Measurements from ENCODE around the gene SPRYD7.

Gene SPRYD7, protein sequence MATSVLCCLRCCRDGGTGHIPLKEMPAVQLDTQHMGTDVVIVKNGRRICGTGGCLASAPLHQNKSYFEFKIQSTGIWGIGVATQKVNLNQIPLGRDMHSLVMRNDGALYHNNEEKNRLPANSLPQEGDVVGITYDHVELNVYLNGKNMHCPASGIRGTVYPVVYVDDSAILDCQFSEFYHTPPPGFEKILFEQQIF
- 2.0 to 9.6 (median 6.9) reads per million in 9 experiments for total RNA-seq

- peak; percentile 89 for ATAC-seq (replicated peaks)
- Mint-ChIP-seq H3K27me3 (no peaks in the 10 kb centered on the region), H3K9me3 (no peaks in the 10 kb centered on the region), H3K36me3 (ENCODE audit: insufficient read depth) (peaks cover 13% of the 10 kb centered on the region), H3K4me1 (ENCODE audit: low read depth in 2 of 2) (peaks cover 10 to 21% of the 10 kb centered on the region in 2 donors), H3K4me3 (peak within 1 kb of the TSS; percentile 94 to 98), H3K27ac (peak within 1 kb of the TSS; percentile 85 to 88)
- peak; percentile 94 to 95 (median 95) for DNase-seq
Measured at GRCh38 chr13:49936075-49936967, at the start of gene SPRYD7. Gene SPRYD7, minus strand, starts transcription at chr13:49936340. Its CDS starts 105 bp downstream, at chr13:49936235.

GRCh38 chr13:49985129-49985528 is 49.0 kb upstream of the SPRYD7 start:
- Mint-ChIP-seq H3K36me3 (ENCODE audit: insufficient read depth) (no peaks in the 10 kb centered on the region), H3K9me3 (no peaks in the 10 kb centered on the region), H3K27me3 (no peaks in the 10 kb centered on the region), H3K4me1 (ENCODE audit: low read depth in 2 of 2) (no peaks in the 10 kb centered on the region), H3K27ac (no peak overlapping the region), H3K4me3 (no peak overlapping the region)
- ATAC-seq (replicated peaks) (no peak), DNase-seq (no peak)

GRCh38 chr13:49980266-49980665 is 44.1 kb upstream of the SPRYD7 start:
- Mint-ChIP-seq H3K4me1 (ENCODE audit: low read depth in 2 of 2) (no peaks in the 10 kb centered on the region), H3K4me3 (no peak overlapping the region), H3K27ac (no peak overlapping the region), H3K27me3 (no peaks in the 10 kb centered on the region), H3K9me3 (no peaks in the 10 kb centered on the region), H3K36me3 (ENCODE audit: insufficient read depth) (no peaks in the 10 kb centered on the region)
- ATAC-seq (replicated peaks): no peak
- no peak for DNase-seq

DNA sequence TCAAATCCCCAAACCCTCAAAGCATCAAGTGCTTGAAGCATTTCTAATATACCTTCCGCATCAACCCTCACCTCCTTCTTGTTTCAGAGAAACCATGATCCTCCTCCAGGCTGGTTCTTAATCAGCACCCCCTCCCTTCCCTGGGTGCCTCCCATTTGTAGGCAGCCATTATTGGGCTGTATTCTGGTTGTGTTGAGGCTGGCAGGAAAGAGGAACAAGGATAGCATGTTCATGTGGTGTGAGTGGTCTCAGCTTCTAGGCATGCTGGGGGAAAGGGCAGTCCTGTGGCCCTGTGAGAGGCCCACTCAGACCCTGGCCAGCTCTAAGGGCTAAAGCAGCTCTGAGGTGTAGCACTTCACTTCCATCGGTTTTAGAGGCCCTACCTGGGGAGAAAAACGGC is 41.9 kb upstream of the SPRYD7 start:
- Mint-ChIP-seq H3K4me1 (ENCODE audit: low read depth in 2 of 2) (no peaks in the 10 kb centered on the region), H3K4me3 (no peak overlapping the region), H3K9me3 (no peaks in the 10 kb centered on the region), H3K27ac (no peak overlapping the region), H3K36me3 (ENCODE audit: insufficient read depth) (no peaks in the 10 kb centered on the region), H3K27me3 (no peaks in the 10 kb centered on the region)
- DNase-seq (no peak), ATAC-seq (replicated peaks) (no peak)

DNA sequence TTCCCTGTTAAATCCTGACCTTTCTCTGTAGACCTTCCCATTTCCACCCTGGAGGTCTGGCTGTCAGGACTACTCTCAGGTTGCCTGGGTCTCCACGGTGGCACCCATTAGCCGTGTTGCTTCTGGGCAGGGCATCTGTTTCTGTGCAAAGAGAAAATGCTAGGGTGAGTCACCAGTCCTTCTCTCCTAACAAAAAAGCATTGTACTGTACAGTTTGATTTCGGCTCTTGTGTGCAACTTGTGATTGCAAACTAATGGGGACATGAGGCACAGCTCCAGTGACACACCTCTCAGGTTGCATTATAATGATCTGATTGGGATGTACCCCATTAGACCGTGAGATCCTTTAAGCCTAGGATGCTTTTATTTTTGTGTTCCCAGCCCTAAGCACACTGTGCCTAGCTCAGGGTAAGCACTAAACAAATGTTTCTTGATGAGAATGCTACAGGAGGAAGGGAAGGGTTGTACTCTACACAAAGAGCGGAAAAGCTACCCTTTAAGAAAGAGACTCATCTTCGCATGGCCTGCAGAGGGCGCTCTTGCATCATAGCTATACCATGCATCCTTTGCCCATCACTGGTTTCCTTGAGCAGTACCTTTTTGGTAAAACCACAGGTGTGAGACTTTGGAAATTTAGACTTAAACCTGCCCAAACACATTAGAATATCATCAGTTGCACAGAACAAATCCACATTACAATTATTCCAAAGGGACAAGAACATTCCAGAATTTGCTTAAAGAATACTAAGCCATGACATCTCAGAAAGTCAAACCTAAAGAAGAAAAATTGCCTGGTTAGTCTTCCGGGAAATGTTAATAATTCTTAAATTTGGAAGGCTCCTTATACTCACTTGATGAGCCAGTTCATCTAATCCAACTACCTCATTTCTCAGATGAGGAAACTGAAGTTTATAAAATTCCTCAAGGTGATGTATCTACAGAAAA is 40.4 kb upstream of the SPRYD7 start:
- ATAC-seq (replicated peaks): peak; percentile 85
- no peak overlapping the region for H3K27ac Mint-ChIP-seq

GRCh38 chr13:49975826-49976225 is 39.7 kb upstream of the SPRYD7 start:
- ATAC-seq (replicated peaks): no peak
- Mint-ChIP-seq H3K36me3 (ENCODE audit: insufficient read depth) (no peaks in the 10 kb centered on the region), H3K27me3 (no peaks in the 10 kb centered on the region), H3K4me1 (ENCODE audit: low read depth in 2 of 2) (no peaks in the 10 kb centered on the region), H3K27ac (no peak overlapping the region), H3K9me3 (no peaks in the 10 kb centered on the region), H3K4me3 (no peak overlapping the region)
- no peak for DNase-seq

More for the DNA sequence above, 40.4 kb upstream of the SPRYD7 start:
- Mint-ChIP-seq H3K9me3 (no peaks in the 10 kb centered on the region), H3K36me3 (ENCODE audit: insufficient read depth) (no peaks in the 10 kb centered on the region), H3K27me3 (no peaks in the 10 kb centered on the region), H3K4me3 (no peak overlapping the region), H3K4me1 (ENCODE audit: low read depth in 2 of 2) (no peaks in the 10 kb centered on the region)
- peak; percentile 68 to 75 (median 71) for DNase-seq

DNA sequence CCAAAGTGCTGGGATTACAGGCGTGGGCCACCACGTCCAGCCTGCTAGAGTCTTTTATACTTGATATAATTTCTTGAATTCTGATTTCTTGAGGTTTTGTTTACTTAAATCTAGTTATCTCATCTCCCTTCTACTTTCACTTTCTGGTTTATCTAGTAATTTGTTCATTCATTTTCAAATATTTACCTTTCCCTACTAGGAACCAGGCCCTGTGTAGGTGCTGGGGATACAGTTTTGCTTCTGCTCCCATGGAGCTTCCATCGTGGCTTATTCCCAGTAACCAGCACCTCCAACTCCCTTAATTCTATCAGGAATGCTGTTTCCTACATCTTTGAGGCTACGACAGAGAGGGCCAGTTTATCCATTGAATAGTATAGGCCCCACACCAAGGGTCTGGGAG is 36.6 kb upstream of the SPRYD7 start:
- H3K27ac Mint-ChIP-seq: no peak overlapping the region
- H3K27me3 Mint-ChIP-seq: no peaks in the 10 kb centered on the region
- H3K36me3 Mint-ChIP-seq (ENCODE audit: insufficient read depth): peaks cover 3% of the 10 kb centered on the region
- no peak overlapping the region for H3K4me3 Mint-ChIP-seq
- H3K9me3 Mint-ChIP-seq: no peaks in the 10 kb centered on the region
- DNase-seq (no peak), ATAC-seq (replicated peaks) (no peak)
- H3K4me1 Mint-ChIP-seq (ENCODE audit: low read depth in 2 of 2): no peaks in the 10 kb centered on the region

- no peaks in the 10 kb centered on the region for H3K9me3 Mint-ChIP-seq
- H3K4me1 Mint-ChIP-seq (ENCODE audit: low read depth in 2 of 2): no peaks in the 10 kb centered on the region
- no peak overlapping the region for H3K27ac Mint-ChIP-seq
- H3K27me3 Mint-ChIP-seq: no peaks in the 10 kb centered on the region
- DNase-seq (no peak), ATAC-seq (replicated peaks) (no peak)
- peaks cover 3% of the 10 kb centered on the region for H3K36me3 Mint-ChIP-seq (ENCODE audit: insufficient read depth)
- H3K4me3 Mint-ChIP-seq: no peak overlapping the region
Measured at GRCh38 chr13:49967456-49967855, 31.3 kb upstream of the SPRYD7 start.

DNA sequence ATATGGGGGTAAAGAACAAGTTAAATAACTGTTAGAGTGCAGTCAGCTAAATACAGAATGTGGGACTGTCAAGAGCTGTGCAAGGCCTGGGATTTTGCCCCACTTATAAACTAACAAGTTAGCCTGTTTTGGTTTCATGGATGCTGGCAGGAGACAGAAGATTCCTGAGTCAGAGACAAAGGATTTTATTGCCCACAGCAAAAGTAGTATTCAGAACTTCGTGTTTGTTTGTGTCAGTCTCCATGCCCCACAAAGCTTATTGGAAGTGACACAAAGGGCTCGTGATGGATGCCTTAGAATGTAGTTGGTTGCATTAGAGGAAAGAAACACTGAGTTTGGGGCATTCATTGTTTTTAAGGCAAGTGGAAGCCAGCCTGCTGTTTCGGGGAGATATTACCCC is 22.2 kb upstream of the SPRYD7 start:
- no peak for DNase-seq

GRCh38 chr13:49956131-49956530 is 20.0 kb upstream of the SPRYD7 start:
- ATAC-seq (replicated peaks): no peak
- Mint-ChIP-seq H3K9me3 (peaks cover 0 to 3% of the 10 kb centered on the region in 2 donors), H3K27ac (no peak overlapping the region), H3K4me1 (ENCODE audit: low read depth in 2 of 2) (no peaks in the 10 kb centered on the region), H3K36me3 (ENCODE audit: insufficient read depth) (no peaks in the 10 kb centered on the region), H3K4me3 (no peak overlapping the region), H3K27me3 (peaks cover 10 to 35% of the 10 kb centered on the region in 2 donors)
- no peak for DNase-seq

More for the DNA sequence above, 22.2 kb upstream of the SPRYD7 start:
- no peaks in the 10 kb centered on the region for H3K36me3 Mint-ChIP-seq (ENCODE audit: insufficient read depth)
- no peak overlapping the region for H3K4me3 Mint-ChIP-seq
- peaks cover 10 to 32% of the 10 kb centered on the region in 2 donors for H3K27me3 Mint-ChIP-seq
- H3K9me3 Mint-ChIP-seq: peaks cover 0 to 3% of the 10 kb centered on the region in 2 donors
- ATAC-seq (replicated peaks): no peak
- H3K27ac Mint-ChIP-seq: no peak overlapping the region
- no peaks in the 10 kb centered on the region for H3K4me1 Mint-ChIP-seq (ENCODE audit: low read depth in 2 of 2)

DNA sequence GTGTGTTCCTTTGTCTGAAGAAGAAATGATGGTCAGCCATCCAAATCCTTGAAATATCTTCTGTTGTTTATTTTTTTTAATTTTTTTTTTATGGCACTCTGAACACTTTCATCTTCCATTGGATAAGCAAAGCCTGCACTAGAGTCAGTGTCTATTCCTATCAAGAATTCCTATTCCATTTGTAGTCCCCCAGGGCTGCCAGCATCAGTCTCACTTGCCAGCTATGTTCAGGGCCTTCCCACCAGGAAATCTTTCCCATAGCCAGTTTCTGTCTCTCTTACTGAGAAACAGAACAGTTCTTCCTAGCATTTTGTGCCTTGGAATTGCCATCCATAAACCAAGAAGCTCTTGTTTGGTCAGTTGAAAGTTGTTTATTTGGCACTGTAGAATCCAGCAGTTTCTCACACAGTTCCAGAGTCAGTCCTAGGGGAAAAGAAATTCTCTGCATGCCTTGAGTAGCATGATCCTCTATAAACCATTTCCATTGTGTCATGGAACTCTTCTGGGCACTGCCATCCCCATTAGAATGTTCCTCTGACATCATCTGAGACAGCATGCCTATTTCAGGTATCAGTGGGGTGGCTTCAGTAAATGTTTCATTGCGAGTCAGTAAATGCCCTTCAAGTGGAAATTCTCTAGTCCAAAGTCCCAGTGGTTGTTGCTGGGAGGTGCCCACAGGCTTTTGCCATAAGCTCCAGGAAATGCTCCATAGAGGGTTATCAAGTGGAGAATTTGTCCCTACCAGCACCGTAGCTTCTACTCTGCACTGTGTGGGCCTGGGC is 18.7 kb upstream of the SPRYD7 start:
- Mint-ChIP-seq H3K4me3 (no peak overlapping the region), H3K9me3 (no peaks in the 10 kb centered on the region), H3K27ac (no peak overlapping the region), H3K27me3 (peaks cover 10 to 30% of the 10 kb centered on the region in 2 donors), H3K36me3 (ENCODE audit: insufficient read depth) (no peaks in the 10 kb centered on the region), H3K4me1 (ENCODE audit: low read depth in 2 of 2) (no peaks in the 10 kb centered on the region)
- no peak for DNase-seq
- no peak for ATAC-seq (replicated peaks)

- Mint-ChIP-seq H3K36me3 (ENCODE audit: insufficient read depth) (no peaks in the 10 kb centered on the region), H3K27me3 (peaks cover 10 to 30% of the 10 kb centered on the region in 2 donors), H3K4me1 (ENCODE audit: low read depth in 2 of 2) (no peaks in the 10 kb centered on the region), H3K9me3 (no peaks in the 10 kb centered on the region), H3K27ac (no peak overlapping the region), H3K4me3 (no peak overlapping the region)
- ATAC-seq (replicated peaks) (no peak), DNase-seq (no peak)
Measured at GRCh38 chr13:49953560-49953959, 17.4 kb upstream of the SPRYD7 start.
